HG03064 (cell line): Measurements from ENCODE around the gene MAJIN.

ENCODE experiments used
- ATAC-seq: cut with Tn5 transposase; IDR thresholded peaks from one replicate; pipeline ENCODE4 v1.9.1; 2021; ENCODE audit warnings: low read depth; ENCODE audit not compliant: unreplicated experiment

MAJIN gene

GRCh38 chr11:64916040-64916774 lies 55.7 kb downstream of the MAJIN start:
- no peak for ATAC-seq

- no peak for ATAC-seq
These were observed 56.5 kb downstream of the MAJIN start for GRCh38 chr11:64915376-64915887.

- no peak for ATAC-seq
These were observed 57.8 kb downstream of the MAJIN start for GRCh38 chr11:64914123-64914522.

GRCh38 chr11:64913171-64913727 lies 58.7 kb downstream of the MAJIN start:
- no peak for ATAC-seq

- ATAC-seq = no peak
These were observed 60.2 kb downstream of the MAJIN start for GRCh38 chr11:64911689-64912088.

- ATAC-seq = no peak
These were observed 60.8 kb downstream of the MAJIN start for GRCh38 chr11:64911142-64911541.

- ATAC-seq = no peak
These were observed 61.3 kb downstream of the MAJIN start for GRCh38 chr11:64910451-64911093.

GRCh38 chr11:64909653-64910343 lies 62.1 kb downstream of the MAJIN start:
- no peak for ATAC-seq

- no peak for ATAC-seq
These were observed 63.1 kb downstream of the MAJIN start for GRCh38 chr11:64908766-64909165.

- ATAC-seq = no peak
These were observed 65.6 kb downstream of the MAJIN start for GRCh38 chr11:64906314-64906635.

- ATAC-seq = no peak
These were observed 66.2 kb downstream of the MAJIN start for GRCh38 chr11:64905516-64906313.

GRCh38 chr11:64903291-64903833 lies 68.5 kb downstream of the MAJIN start:
- no peak for ATAC-seq

GRCh38 chr11:64902102-64902900 lies 69.6 kb downstream of the MAJIN start:
- no peak for ATAC-seq

GRCh38 chr11:64900774-64901173 lies 71.1 kb downstream of the MAJIN start:
- ATAC-seq = no peak

- ATAC-seq = no peak
These were observed 71.6 kb downstream of the MAJIN start for GRCh38 chr11:64900263-64900678.

- ATAC-seq = no peak
These were observed 73.4 kb downstream of the MAJIN start for GRCh38 chr11:64898541-64898940.

- ATAC-seq = no peak
These were observed 73.8 kb downstream of the MAJIN start for GRCh38 chr11:64898076-64898445.

- ATAC-seq = no peak
These were observed 74.4 kb downstream of the MAJIN start for GRCh38 chr11:64897381-64898075.
